ENCODE results near the gene PSMB10. TPM values are rescaled to one million over a fixed set of nuclear protein-coding genes. Genes with fewer than 3 reads are reported as not detected.
A peak's percentile ranks its signal among the peaks of the same experiment; 100 is the strongest.

Gene PSMB10
- total RNA-seq, 1 donor from 2014 or later: 59.0 TPM

GRCh38 chr16:67932462-67932840 is 4.2 kb downstream of the PSMB10 start:
- TF ChIP-seq, protein P1, sequence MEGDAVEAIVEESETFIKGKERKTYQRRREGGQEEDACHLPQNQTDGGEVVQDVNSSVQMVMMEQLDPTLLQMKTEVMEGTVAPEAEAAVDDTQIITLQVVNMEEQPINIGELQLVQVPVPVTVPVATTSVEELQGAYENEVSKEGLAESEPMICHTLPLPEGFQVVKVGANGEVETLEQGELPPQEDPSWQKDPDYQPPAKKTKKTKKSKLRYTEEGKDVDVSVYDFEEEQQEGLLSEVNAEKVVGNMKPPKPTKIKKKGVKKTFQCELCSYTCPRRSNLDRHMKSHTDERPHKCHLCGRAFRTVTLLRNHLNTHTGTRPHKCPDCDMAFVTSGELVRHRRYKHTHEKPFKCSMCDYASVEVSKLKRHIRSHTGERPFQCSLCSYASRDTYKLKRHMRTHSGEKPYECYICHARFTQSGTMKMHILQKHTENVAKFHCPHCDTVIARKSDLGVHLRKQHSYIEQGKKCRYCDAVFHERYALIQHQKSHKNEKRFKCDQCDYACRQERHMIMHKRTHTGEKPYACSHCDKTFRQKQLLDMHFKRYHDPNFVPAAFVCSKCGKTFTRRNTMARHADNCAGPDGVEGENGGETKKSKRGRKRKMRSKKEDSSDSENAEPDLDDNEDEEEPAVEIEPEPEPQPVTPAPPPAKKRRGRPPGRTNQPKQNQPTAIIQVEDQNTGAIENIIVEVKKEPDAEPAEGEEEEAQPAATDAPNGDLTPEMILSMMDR (IDR thresholded peaks at IDR 0.05): no peak
- Mint-ChIP-seq H3K4me3 (ENCODE audit: unreplicated experiment) (no peak overlapping the region), H3K9me3 (ENCODE audit: unreplicated experiment) (no peaks in the 10 kb centered on the region), H3K4me1 (ENCODE audit: unreplicated experiment) (peaks cover 18% of the 10 kb centered on the region), H3K36me3 (ENCODE audit: unreplicated experiment) (peaks cover 4% of the 10 kb centered on the region), H3K27me3 (ENCODE audit: unreplicated experiment) (no peaks in the 10 kb centered on the region), H3K27ac (ENCODE audit: unreplicated experiment) (no peak overlapping the region)
- DNase-seq (ENCODE audit: extremely low spot score, unreplicated experiment): no peak

- no peak for DNase-seq (ENCODE audit: extremely low spot score, unreplicated experiment)
- TF ChIP-seq, protein P1 (IDR thresholded peaks at IDR 0.05): peak; percentile 11
- Mint-ChIP-seq H3K4me1 (ENCODE audit: unreplicated experiment) (peaks cover 12% of the 10 kb centered on the region), H3K27me3 (ENCODE audit: unreplicated experiment) (no peaks in the 10 kb centered on the region), H3K27ac (ENCODE audit: unreplicated experiment) (no peak within 1 kb of the TSS), H3K9me3 (ENCODE audit: unreplicated experiment) (no peaks in the 10 kb centered on the region), H3K36me3 (ENCODE audit: unreplicated experiment) (peaks cover 4% of the 10 kb centered on the region), H3K4me3 (ENCODE audit: unreplicated experiment) (no peak within 1 kb of the TSS)
Observed at GRCh38 chr16:67931712-67932461, 4.8 kb downstream of the PSMB10 start, which contains the start of gene CTRL. CTRL (minus strand) TSS chr16:67931862; CDS start chr16:67931852, 10 bp downstream.

DNA sequence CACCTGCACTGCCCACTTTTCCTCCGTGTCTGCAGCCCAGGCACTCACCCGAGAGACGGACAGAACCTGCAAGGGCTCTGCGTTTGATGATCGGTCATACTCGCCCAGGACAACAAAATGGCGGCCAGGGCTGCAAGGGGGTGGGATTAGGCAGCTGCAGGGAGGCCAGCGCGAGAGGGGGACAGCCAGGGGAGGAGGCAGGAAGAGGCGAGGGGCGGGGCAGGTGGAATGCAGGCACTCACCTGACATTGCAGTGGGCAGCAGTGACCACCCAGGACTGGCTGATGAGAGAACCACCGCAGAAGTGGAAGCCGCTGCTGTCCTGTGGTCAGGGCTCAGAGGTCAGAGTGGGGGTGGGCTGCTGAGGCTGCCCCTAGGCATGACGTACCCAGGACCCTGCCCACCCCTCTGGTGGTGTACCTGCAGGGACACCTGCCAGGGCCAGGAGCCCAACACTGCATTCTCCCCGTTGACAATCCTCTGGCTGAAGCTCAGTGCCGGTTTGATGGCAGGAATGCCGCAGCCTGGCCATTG is 5.9 kb downstream of the PSMB10 start:
- DNase-seq (ENCODE audit: extremely low spot score, unreplicated experiment): no peak
- H3K9me3 Mint-ChIP-seq (ENCODE audit: unreplicated experiment): no peaks in the 10 kb centered on the region
- peaks cover 4% of the 10 kb centered on the region for H3K36me3 Mint-ChIP-seq (ENCODE audit: unreplicated experiment)
- H3K4me3 Mint-ChIP-seq (ENCODE audit: unreplicated experiment): no peak overlapping the region
- peaks cover 19% of the 10 kb centered on the region for H3K4me1 Mint-ChIP-seq (ENCODE audit: unreplicated experiment)
- TF ChIP-seq, protein P1 (IDR thresholded peaks at IDR 0.05): no peak
- no peak overlapping the region for H3K27ac Mint-ChIP-seq (ENCODE audit: unreplicated experiment)
- H3K27me3 Mint-ChIP-seq (ENCODE audit: unreplicated experiment): no peaks in the 10 kb centered on the region

GRCh38 chr16:67930191-67930590 is 6.5 kb downstream of the PSMB10 start:
- Mint-ChIP-seq H3K9me3 (ENCODE audit: unreplicated experiment) (no peaks in the 10 kb centered on the region), H3K27ac (ENCODE audit: unreplicated experiment) (no peak overlapping the region), H3K27me3 (ENCODE audit: unreplicated experiment) (no peaks in the 10 kb centered on the region), H3K4me1 (ENCODE audit: unreplicated experiment) (peaks cover 18% of the 10 kb centered on the region), H3K36me3 (ENCODE audit: unreplicated experiment) (peaks cover 4% of the 10 kb centered on the region), H3K4me3 (ENCODE audit: unreplicated experiment) (no peak overlapping the region)
- TF ChIP-seq, protein P1 (IDR thresholded peaks at IDR 0.05): no peak
- no peak for DNase-seq (ENCODE audit: extremely low spot score, unreplicated experiment)

DNA sequence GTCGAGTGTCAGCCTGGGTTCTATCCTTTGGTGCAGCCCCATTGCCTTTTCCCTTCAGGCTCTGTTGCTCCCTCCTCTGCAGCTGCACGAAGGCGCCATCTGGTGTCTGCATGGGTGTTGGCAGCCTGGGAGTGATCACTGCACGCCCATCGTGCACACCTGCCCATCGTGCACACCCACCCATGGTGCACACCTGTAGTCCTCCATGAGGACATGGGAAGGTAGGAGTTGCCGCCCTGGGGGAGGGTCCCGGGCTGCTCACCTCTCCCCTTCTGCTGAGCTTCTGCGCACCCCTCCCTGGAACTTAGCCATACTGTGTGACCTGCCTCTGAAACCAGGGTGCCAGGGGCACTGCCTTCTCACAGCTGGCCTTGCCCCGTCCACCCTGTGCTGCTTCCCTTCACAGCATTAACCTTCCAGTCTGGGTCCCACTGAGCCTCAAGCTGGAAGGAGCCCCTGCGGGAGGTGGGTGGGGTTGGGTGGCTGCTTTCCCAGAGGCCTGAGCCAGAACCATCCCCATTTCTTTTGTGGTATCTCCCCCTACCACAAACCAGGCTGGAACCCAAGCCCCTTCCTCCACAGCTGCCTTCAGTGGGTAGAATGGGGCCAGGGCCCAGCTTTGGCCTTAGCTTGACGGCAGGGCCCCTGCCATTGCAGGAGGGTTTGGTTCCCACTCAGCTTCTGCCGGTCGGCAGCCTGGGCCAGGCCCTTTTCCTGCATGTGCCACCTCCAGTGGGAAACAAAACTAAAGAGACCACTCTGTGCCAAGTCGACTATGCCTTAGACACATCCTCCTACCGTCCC is 7.9 kb downstream of the PSMB10 start:
- no peaks in the 10 kb centered on the region for H3K27me3 Mint-ChIP-seq (ENCODE audit: unreplicated experiment)
- DNase-seq (ENCODE audit: extremely low spot score, unreplicated experiment): no peak
- H3K4me1 Mint-ChIP-seq (ENCODE audit: unreplicated experiment): peaks cover 11% of the 10 kb centered on the region
- no peaks in the 10 kb centered on the region for H3K9me3 Mint-ChIP-seq (ENCODE audit: unreplicated experiment)
- H3K4me3 Mint-ChIP-seq (ENCODE audit: unreplicated experiment): no peak overlapping the region
- H3K27ac Mint-ChIP-seq (ENCODE audit: unreplicated experiment): no peak overlapping the region
- TF ChIP-seq, protein P1 (IDR thresholded peaks at IDR 0.05): peak; percentile 87
- H3K36me3 Mint-ChIP-seq (ENCODE audit: unreplicated experiment): peaks cover 4% of the 10 kb centered on the region

All from osteocyte (in vitro differentiated cells).